Inferior parietal cortex (tissue), 1 donor: ENCODE results near the gene MXD3.
A peak's percentile ranks its signal among the peaks of the same experiment; 100 is the strongest.
"Not testable (repeated sequence)": the region's sequence is repeated elsewhere in the genome, so short reads cannot be mapped to it uniquely, and the experiment has no call there.

Experiments used
- DNase-seq: peaks from one replicate; pipeline ENCODE4 v3.0.0-alpha.2; 2016; ENCODE audit errors: extremely low spot score

MXD3 gene

DNA sequence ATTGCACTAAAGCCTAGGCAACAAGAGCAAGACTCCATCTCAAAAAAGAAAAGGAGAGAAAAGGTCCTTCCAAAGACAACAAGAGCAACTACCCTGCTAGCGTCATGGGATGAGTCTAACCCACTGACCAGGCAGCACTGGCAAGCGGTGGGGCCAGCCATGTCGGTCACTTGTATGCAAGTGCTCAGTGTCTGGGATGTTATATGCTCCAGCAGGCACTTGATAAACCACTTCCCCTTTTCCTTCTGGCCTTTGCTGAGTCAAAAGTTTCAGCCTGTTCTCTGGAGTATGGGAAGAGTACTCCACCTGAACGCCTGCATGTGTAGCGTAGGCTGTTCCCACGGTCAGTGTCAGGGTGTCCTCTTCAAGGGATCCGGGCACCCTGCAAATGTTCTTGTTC is 9.2 kb upstream of the MXD3 start:
- no peak for DNase-seq

DNA sequence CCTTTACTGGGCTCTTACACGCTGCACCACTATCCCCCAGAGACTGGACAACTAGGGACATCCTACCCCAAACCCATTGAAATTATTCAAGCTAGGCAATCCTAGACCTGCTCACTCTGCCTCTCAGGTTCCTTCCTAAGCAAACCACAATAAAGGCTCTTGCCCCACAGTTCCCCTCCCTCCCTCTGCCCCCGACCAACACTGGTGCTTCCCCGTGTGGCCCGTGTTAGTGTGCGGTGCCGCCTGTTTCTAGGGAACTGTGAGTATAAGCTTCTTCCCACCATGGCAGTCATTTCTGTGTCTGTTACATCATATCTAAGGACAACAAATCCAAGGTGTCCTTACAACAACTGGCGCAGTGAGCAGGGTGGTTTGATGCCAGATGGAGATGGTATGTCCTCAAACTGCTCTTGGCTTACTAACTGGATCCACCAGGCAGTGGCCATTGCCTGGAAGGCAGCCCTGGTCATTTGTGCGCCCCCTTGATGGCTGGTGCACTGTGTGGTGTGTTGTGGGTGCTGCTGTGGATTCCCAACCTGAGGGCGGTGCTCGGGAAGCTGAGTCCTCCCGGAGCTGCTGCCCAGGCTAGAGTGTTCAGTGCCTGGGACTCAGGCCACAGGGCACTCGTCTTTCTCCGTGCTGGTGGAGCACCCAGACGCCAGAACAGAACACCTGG is 8.4 kb upstream of the MXD3 start:
- DNase-seq = no peak

DNA sequence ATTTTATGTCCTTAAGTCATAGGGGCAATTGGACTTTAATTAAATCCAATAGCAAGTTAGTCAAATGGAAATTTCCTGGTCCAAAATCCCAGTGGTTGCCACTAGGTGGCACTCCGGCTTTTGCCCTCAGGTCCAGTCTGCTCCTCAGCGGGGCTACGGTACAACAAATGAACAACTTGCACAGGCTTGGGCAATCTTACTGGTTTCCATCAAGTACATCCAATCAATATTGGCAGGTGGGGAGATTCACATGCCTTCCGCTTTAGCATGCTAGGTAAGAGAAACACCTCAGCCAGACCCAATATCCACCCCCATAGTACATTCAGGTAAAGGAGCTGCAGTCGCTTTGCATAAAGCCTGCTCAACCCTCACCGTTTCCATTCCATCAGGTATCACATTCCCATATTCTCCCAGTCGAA is 6.3 kb upstream of the MXD3 start:
- DNase-seq = peak; percentile 88

DNA sequence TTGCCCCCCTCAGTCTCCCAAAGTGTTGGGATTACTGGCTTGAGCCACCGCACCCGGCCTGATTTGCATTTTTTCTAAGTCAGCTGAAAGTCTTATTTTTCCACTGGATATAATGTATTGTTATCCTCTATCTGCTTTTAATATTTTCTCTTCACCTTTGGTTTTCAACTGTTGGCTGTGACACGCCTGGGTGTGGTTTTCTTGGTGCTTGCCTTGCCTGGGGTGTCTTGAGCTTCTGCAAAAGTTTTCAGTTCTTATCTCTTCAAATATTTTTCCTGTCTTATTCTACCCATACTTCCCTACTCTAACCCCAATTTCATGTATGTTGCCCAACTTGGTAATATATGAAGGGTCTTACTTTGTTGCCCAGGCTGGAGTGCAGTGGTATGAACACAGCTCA is 4.3 kb upstream of the MXD3 start:
- DNase-seq = no peak

DNA sequence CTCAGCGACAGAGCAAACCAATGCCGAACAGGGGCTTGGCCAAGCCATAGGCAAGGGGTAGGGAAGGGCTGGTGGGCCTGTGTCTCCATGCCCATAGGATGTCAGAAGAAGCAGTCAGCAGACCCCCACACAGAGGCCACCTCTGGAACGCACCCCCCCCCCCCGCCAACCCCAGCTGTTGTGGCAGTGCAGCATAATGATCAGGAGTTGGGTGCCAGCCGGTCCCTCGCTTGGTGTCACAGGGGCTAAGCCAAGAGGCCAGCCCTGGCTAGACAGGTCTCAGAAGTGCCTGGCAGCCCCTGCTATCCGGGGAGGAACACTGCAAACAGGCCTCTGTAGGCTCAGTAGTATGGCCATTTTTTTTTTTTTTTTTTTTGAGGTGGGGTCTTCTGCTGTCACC is 3.7 kb upstream of the MXD3 start:
- DNase-seq = no peak

DNA sequence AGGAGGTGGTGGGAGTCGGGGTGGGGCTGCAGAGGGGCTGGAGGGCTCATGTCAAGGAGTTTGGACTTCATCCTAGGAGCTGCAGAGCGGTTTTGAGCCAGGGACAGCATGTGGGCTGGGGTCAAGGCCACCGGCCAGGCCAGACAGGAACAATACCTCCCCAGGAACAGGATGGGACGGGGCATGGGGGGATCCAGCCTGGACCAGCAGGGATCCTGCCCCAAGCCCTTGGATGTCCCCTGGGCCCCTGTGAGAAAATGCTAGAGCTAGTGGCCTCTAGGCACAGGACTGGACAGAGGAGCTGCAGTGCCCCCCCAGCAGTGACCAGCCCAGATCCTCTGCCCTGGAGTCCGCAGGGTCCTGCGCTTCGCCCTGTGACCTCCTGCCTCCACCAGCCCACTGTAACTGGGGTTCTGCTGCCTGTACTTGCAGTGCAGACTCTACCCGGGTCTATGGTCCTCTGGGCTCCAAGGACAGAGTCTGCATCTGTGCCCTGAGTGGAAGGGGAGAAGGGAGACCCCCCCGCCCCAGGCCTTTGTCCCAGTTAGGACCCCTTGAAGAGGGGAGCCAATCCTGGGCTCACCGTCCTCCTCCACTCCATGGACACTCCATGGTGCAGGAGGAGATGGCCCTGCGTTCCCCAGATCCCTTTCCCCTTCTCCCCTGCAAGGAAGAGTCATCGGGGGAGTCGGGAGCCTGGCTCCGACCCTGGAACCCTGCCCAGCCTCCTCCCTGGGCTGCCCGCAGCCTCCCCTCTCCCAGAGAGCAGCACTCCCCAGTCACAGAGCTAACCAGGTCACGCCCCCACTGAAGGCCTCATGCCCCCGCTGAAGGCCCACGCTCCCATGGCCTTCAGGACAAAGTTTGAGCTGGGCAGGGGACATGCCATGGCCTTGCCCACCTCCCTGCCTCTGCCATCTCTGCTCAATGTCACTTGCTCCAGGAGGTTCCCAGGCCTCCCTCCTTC is 3.0 kb upstream of the MXD3 start:
- DNase-seq = no peak

DNA sequence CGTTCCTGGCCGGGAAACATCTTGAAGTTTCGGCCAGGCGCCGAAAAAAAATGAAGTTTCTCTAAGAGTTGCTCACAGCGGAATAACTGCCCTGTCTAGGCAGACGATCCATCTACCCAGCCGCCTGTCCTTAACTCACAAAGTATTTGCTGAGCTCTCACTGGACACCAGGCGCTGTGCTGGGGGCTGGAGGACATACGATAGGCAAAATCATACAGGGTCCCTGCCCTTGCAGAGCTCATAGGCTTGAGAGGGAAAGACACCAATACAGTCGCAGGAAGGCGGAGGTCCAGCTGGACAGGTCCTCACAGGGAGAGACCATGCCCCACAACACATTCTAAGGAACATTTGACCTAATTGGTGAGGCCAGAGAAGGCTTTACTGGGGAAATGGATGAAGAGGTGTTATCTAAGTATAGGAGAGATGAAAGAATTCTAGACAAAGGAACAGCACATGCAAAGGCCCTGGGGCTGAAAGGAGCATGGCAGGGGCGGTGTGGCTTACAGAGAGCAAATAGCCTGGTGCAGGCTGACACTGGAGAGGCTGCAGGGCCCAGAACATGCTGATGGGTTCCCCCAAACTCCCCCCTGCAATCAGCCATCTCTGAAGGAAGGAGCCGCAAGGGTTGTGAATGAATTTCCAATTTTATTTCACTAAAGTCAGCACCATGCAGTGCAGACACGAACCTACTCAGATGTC is 2.0 kb upstream of the MXD3 start:
- DNase-seq = no peak

DNA sequence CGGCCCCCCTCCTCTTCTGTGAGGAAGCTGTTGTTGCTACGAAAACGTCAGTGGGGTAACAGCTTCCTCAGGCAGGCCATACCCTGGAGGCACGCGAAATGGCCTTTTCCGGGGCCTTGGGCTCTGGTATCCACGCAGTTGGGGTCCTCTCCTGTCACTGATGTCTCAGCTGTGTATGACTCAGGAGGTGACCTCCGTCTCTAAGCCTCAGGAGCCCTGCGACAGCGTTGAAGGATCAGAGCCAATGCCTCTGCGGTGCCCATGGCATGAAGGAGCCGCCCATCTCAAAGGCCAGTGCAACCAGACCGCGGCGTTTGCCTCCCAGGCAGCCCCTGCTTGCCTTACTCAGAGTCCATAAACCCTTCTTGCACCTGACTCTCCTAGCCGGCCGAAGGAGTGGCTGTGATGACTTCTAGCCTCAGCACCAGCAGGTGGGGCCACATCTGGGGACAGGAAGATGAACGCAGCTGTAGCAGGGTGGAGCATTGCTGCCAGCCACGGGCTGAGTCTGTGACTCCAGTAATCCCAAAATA is 1.0 kb upstream of the MXD3 start:
- no peak for DNase-seq

DNA sequence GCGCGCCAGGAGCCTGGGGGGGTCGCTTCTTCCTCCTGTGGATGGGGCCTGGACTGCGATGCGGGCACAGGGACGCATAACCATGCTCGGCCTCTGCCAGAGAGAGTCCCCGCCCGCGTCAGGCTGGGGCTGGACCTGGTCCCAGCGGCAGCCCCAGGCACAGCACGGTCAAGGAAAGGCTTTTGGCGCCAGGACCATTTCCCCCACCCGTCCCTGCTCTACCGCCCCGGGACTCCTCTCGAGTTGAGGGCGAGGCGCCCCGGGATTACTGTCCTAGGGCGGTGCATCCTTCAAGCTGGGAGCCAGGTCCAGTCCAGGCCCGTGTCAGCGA is 341 bp downstream of the MXD3 start:
- DNase-seq = no peak

DNA sequence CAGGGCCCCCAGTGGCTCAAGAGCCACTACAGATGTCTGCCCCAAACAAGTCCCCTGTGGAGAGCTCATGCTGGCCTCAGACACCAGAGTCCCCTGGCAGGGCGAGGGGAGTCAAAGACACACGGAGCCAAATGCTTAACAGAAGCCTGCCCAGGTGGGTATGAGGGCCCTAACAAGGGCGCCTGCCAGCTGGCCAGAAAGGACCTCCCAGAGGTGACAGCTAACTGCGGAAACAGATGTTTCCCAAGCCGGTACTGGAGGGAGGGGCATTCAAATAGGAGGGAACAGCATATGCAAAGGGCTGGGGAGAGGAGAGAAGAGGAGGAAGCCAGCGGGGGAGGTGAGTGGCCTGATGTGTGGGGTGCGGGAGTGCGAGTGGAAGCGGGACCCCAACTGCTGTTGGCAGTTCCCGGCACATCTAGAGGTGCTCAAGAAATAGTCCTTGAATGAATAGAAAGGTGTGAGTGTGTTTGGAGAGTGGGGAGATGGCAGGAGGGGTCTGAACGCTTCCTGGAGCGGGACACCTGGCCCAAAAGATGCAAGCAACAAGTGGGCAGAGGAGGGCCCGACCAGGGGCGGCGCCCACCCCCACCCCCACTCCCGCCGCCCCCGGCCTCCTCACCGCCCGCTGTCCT is 824 bp downstream of the MXD3 start:
- DNase-seq = no peak

DNA sequence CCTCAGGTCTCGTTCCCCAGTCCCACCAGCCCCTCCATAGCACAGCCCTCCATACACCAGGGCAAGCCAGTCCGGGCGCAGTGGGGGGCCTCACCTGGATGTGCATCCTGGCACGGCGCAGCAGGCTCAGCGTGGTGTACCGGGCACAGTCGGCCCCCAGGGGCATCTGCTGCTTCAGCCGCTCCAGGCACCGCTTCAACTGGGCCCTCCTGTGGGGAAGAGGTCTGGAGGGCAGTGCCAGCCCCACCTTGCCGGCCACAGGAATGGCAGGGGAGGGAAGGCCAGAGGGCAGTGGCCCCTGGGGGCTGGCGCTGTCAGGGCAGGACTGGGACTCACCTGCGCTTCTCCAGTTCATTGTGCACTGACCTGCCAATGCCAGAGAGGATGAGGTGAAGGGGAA is 1.4 kb downstream of the MXD3 start:
- no peak for DNase-seq

DNA sequence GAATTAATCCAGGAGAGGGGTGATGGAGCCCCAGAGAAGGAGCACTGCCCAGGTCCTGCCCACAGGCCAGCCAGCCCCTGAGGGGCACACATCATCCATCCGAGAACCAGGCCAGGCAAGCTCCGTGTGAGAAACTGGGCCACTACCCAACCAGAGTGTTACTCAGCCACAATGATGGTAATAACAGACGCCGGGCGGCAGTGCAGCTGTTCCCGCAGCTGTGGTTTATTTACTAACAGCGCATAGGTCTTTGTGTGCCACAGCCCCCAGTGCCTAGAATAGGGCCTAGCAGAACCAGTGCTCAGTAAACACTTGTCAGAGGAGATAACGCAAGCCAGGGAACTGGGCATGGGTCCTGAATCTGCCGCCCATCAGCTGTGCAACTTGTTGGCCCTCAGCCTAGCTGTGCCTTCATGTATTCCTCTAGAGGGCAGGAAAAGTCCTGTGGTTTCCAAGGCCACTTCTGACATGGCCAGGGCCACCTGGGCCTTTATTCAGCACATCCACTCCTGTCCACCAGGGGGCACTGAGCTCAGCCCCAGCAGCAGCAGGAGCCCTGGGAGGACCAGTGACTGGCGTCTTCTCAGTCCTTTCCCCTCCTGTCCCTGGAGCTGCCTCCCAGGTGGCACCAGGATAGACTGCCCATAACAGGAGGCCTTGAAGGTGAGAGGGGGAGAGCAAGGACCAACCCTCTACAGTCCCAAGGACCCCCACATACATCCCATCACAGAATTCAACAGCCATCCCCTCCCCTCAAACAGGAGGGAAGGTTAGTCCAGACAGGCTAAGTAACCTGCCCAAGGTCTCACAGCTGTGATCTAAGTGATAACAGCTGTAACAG is 2.1 kb downstream of the MXD3 start:
- peak; percentile 54 for DNase-seq

DNA sequence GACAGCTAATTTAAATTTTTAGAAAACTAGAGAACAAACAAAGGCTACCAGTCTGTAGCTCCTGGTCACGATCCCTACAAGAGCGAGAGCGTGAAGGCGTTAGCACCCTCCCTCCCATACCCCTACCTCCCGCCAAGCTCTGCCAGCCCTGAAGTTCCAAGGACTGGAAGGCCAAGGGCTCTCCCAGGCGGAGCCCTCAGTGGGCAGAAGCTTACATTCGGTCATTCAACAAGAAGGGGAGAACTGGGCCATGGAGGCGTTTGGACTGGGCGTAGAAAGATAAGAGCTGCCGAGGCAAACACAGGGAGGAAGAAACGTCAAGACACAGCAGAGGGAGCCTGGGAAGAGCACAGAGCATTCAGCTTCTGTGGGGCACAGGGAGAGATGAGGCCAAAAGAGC is 3.0 kb downstream of the MXD3 start:
- DNase-seq = no peak

DNA sequence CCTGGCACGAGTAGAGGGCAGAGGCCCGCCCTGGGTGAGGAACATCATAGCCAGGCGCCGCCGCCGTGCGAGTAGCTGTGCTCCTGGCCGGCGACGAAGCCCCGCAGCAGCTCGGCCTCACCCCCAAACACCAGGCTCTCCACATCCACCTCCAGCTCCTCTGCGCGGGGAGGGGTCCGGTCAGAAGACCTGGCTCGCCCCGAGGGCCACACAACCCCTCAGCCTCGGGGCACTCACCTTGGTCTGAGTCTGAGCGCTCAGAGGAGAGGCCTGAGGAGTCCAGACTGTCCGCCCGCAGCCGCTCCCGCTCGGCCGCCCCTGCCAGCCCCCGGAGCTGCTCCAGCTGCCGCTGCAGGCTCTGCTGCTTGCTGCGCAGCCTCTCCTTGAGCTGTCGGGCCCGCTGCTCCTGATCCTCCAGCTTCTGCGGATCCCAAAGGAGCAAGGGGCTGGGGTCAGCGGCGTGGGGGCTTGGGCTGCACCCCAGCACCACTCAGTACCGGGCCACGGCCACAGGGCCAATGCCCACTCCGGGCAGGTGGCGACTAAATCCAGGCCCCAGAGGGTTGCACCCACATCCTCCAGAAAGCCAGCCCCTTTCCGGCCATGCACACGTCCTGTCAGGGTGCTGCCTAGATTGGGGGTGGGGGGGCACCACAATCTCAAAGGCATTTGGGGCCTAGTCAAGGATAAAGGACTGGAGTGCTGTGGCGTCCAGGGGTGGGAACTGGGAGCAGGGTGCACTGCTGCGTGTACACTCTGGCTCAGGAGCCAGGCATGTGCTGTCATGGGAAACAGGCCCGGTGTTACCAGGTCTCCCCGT is 3.9 kb downstream of the MXD3 start:
- no peak for DNase-seq

DNA sequence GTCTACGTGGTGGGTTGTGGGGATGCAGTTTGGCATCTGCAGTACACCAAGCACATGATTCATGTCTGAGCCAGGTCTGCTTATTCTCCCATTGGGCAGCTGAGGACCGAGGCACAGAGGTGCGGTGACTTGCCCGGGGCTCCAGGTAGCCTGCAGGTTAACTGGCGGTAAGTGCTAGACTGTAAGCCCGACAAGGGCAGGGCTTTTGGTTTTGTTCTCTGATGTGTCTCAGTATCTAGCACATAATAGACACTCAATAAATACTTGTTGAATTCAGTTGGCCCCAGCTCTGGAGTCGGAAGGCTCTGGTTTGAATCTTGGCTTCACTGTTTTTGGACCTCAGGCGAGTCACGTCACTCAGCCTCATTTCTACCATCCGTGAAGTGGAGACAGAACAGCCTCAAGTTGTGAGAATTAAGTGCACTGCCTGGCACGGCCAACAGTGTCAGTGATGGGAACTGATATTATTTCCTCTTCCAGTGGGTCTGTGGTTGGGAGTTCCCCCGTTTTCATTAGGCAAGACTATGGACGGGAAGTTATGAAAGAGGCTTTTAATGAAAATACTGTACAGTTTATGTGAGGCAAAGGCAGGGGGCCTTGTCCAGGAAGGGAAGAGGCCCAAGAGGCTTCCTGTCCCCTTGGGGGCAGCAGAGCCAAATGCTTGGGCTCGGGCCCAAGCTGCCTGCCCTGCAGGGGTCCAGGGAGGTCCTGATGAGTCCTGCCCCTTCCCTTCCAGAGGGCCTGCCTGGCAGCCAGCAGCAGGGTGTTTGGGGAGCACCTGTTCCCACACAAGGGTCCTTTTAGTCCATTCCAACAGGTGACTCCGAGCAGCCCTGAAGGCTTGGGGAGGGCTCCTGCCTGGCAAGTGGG is 4.8 kb downstream of the MXD3 start:
- no peak for DNase-seq

DNA sequence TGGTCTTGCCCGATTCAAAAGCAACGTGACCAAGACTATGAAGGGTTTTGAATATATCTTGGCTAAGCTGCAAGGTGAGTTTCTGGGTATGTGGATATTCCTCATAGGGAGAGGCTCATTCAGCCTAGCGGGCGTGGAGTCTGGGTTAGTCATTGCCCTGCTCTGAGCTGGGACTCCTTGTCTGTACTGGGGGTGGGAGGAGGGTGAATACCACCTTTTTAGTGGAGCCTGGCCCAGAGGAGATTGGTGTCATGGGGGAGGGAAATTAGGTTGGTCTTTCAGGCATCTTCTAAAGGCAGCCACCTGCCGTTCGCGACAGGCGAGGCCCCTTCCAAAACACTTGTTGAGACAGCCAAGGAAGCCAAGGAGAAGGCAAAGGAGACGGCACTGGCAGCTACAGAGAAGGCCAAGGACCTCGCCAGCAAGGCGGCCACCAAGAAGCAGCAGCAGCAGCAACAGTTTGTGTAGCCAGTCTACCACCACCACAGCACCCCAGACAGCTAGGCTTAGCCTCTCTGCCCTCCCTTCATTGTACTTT is 5.5 kb downstream of the MXD3 start:
- DNase-seq = not testable (repeated sequence)

DNA sequence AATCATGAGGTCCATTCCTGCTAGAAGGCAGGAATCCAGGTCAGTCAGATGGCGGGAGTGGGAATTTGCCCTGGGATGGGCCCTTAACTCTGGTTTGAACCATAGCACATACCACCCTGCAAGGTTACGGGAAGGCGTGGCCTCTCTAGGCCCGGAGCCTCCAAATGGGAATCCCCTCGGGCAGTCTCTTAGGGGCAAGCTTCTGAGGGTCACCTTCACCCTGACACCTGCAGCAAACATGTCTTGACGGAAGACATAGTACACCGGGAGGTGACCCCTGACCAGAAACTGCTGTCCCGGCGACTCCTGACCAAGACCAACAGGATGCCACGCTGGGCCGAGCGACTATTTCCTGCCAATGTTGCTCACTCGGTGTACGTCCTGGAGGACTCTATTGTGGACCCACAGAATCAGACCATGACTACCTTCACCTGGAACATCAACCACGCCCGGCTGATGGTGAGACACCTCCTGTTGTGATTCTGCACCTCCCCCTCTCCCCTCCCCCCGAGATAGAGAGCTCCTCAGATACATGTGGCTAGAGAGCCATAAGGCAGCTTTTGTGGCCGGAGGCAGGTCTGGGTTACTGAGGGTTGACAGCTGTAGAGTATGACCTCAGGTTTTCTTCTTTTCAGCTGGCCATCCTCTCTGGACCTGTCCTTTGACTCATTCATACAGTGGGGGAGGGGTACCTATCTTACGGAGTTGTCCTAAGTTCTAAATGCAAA is 7.1 kb downstream of the MXD3 start:
- DNase-seq = no peak

DNA sequence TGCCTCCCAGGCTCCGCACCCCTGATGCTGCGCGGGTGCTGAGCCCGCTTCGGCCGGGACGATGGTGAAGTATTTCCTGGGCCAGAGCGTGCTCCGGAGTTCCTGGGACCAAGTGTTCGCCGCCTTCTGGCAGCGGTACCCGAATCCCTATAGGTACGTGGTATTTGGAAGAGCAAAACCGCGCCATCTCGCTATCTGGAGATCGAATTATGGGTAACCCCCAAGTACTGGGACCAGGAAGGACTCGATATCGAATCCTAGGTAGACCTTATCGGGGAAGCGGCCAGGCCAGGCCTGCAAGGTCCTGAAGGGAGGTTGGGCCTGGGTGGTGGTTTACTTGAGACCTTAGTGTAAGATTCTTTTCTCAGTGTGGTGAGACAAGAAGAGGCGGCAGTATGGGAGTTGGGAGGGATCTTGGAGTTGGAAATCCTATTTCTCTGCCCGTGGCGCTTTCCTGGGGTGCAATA is 7.7 kb downstream of the MXD3 start:
- no peak for DNase-seq
